ENCODE measurements around the gene UMODL1. TPM values are rescaled to one million over a fixed set of nuclear protein-coding genes. Genes with fewer than 3 reads are reported as not detected.

The UMODL1 gene
- total and polyA plus RNA-seq, 2 donors (not counting 1 experiment from before 2014, with no cell fraction given), result not detected

DNA sequence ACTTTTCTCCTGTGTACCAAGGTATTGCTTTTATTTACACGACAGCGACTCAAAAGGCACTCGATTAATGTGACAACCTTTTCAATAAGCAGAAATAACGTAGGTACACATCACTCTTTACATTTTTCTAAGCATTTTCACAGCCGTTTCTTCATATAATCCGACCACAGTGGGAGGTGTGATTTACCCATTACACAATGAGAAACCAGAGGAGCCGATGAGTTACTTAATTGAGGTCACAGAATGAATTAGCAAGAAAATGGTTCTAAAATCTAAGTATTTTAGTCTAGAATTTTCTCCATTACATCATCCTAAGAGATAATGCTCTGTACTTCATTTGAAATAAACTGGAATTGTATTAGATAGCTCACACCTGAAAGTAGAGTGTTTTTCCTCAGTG, 71.5 kb downstream of the UMODL1 start:
- Histone ChIP-seq H3K4me1 (ENCODE audit: control insufficient read depth, extremely low read depth, insufficient read depth, low read length) (no peaks in the 10 kb centered on the region), H3K9me3 (ENCODE audit: control insufficient read depth, insufficient read depth, low read depth, low read length) (no peaks in the 10 kb centered on the region), H3K9ac (ENCODE audit: insufficient read depth, low read length) (no peak overlapping the region), H3K27me3 (ENCODE audit: control insufficient read depth, insufficient read depth, low read length) (no peaks in the 10 kb centered on the region), H3K4me3 (replicated peaks in 1 of 4; ENCODE audit: control extremely low read depth in 1 of 4, insufficient read depth in 1 of 4, low read depth in 3 of 4, low read length in 4 of 4) (no peak overlapping the region), H3K79me2 (ENCODE audit: control insufficient read depth, insufficient read depth, low read length) (no peaks in the 10 kb centered on the region), H3K36me3 (ENCODE audit: control insufficient read depth, insufficient read depth, low read length) (no peaks in the 10 kb centered on the region), H3K4me2 (ENCODE audit: extremely low read depth, insufficient read depth, low read length) (no peak overlapping the region), H2AFZ (ENCODE audit: low read length) (no peak overlapping the region), H4K20me1 (ENCODE audit: control insufficient read depth, extremely low read depth, insufficient read depth, low read length) (no peaks in the 10 kb centered on the region), H3K27ac (ENCODE audit: insufficient read depth, low read length) (no peak overlapping the region)
- DNase-seq (ENCODE audit: low read depth in 2 of 2), result no peak
- TF ChIP-seq CTCF (conservative IDR thresholded peaks at IDR 0.05 in 1 of 2, IDR thresholded peaks at IDR 0.05 in 1 of 2; ENCODE audit: low read depth in 1 of 2, low read length in 2 of 2) (no peak), EZH2 (IDR thresholded peaks at IDR 0.05; ENCODE audit: low read length, missing control alignments) (no peak)

GRCh38 chr21:42143111-42143510, 72.0 kb downstream of the UMODL1 start:
- H3K9me3 ChIP-seq (ENCODE audit: control insufficient read depth, insufficient read depth, low read depth, low read length), result no peaks in the 10 kb centered on the region
- H2AFZ ChIP-seq (ENCODE audit: low read length), result no peak overlapping the region
- H3K27me3 ChIP-seq (ENCODE audit: control insufficient read depth, insufficient read depth, low read length), result no peaks in the 10 kb centered on the region
- no peaks in the 10 kb centered on the region for H4K20me1 ChIP-seq (ENCODE audit: control insufficient read depth, extremely low read depth, insufficient read depth, low read length)
- no peak overlapping the region for H3K27ac ChIP-seq (ENCODE audit: insufficient read depth, low read length)
- no peaks in the 10 kb centered on the region for H3K79me2 ChIP-seq (ENCODE audit: control insufficient read depth, insufficient read depth, low read length)
- no peak overlapping the region for H3K4me2 ChIP-seq (ENCODE audit: extremely low read depth, insufficient read depth, low read length)
- H3K9ac ChIP-seq (ENCODE audit: insufficient read depth, low read length), result no peak overlapping the region
- no peak for DNase-seq (ENCODE audit: low read depth in 2 of 2)
- no peaks in the 10 kb centered on the region for H3K4me1 ChIP-seq (ENCODE audit: control insufficient read depth, extremely low read depth, insufficient read depth, low read length)
- H3K4me3 ChIP-seq (replicated peaks in 1 of 4; ENCODE audit: control extremely low read depth in 1 of 4, insufficient read depth in 1 of 4, low read depth in 3 of 4, low read length in 4 of 4), result no peak overlapping the region
- TF ChIP-seq CTCF (conservative IDR thresholded peaks at IDR 0.05 in 1 of 2, IDR thresholded peaks at IDR 0.05 in 1 of 2; ENCODE audit: low read depth in 1 of 2, low read length in 2 of 2), result no peak
- TF ChIP-seq EZH2 (IDR thresholded peaks at IDR 0.05; ENCODE audit: low read length, missing control alignments), result no peak
- no peaks in the 10 kb centered on the region for H3K36me3 ChIP-seq (ENCODE audit: control insufficient read depth, insufficient read depth, low read length)

DNA sequence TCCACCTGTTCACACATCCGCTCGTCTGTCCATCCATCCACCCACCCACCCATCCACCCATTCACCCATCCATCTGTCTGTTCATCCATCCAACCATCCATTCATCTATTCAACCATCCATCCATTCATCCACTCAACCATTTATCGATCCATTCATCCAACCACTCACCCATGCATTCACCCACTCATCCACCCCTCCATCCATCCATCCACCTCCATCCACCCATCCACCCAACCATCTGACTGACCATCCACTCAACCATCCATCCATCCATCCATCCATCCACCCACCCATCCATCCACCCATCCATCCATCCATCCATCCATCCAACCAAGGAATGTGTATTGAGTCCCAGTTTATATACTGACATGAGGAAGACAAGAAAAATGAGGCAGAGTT, 73.1 kb downstream of the UMODL1 start:
- Histone ChIP-seq H4K20me1 (ENCODE audit: control insufficient read depth, extremely low read depth, insufficient read depth, low read length) (no peaks in the 10 kb centered on the region), H3K27ac (ENCODE audit: insufficient read depth, low read length) (no peak overlapping the region), H3K9ac (ENCODE audit: insufficient read depth, low read length) (no peak overlapping the region), H2AFZ (ENCODE audit: low read length) (no peak overlapping the region), H3K4me3 (replicated peaks in 1 of 4; ENCODE audit: control extremely low read depth in 1 of 4, insufficient read depth in 1 of 4, low read depth in 3 of 4, low read length in 4 of 4) (no peak overlapping the region), H3K27me3 (ENCODE audit: control insufficient read depth, insufficient read depth, low read length) (no peaks in the 10 kb centered on the region), H3K36me3 (ENCODE audit: control insufficient read depth, insufficient read depth, low read length) (no peaks in the 10 kb centered on the region), H3K9me3 (ENCODE audit: control insufficient read depth, insufficient read depth, low read depth, low read length) (no peaks in the 10 kb centered on the region), H3K79me2 (ENCODE audit: control insufficient read depth, insufficient read depth, low read length) (no peaks in the 10 kb centered on the region), H3K4me1 (ENCODE audit: control insufficient read depth, extremely low read depth, insufficient read depth, low read length) (no peaks in the 10 kb centered on the region), H3K4me2 (ENCODE audit: extremely low read depth, insufficient read depth, low read length) (no peak overlapping the region)
- TF ChIP-seq EZH2 (IDR thresholded peaks at IDR 0.05; ENCODE audit: low read length, missing control alignments) (no peak), CTCF (conservative IDR thresholded peaks at IDR 0.05 in 1 of 2, IDR thresholded peaks at IDR 0.05 in 1 of 2; ENCODE audit: low read depth in 1 of 2, low read length in 2 of 2) (no peak)
- DNase-seq (ENCODE audit: low read depth in 2 of 2), result no peak

All from fibroblast of lung (primary cell).